ENCODE data around the gene C14orf180. TPM values are rescaled to one million over a fixed set of nuclear protein-coding genes. Genes with fewer than 3 reads are reported as not detected.

C14orf180 gene
- polyA plus RNA-seq, 1 donor (not counting 4 experiments of a cell fraction or from before 2014, with no cell fraction given) = not detected

- H3K27me3 ChIP-seq (ENCODE audit: control insufficient read depth, extremely low read depth, insufficient read depth, low read length) = peaks cover 4% of the 10 kb centered on the region
- no peaks in the 10 kb centered on the region for H3K36me3 ChIP-seq (ENCODE audit: control insufficient read depth in 2 of 2, extremely low read depth in 1 of 2, insufficient read depth in 2 of 2, low read length in 2 of 2)
- dilution Hi-C loops (cut with MboI; ENCODE audit: extremely low pct_ligation_motif_present, low sequenced_read_pairs) = no loop called here
These were observed 19.3 kb downstream of the C14orf180 start for GRCh38 chr14:104598910-104599273.

GRCh38 chr14:104599446-104599845 lies 19.9 kb downstream of the C14orf180 start:
- H3K27me3 ChIP-seq (ENCODE audit: control insufficient read depth, extremely low read depth, insufficient read depth, low read length) = peaks cover 10% of the 10 kb centered on the region
- H3K27ac ChIP-seq (ENCODE audit: control insufficient read depth, insufficient read depth, low read length) = no peak overlapping the region

More at GRCh38 chr14:104598910-104599273, 19.3 kb downstream of the C14orf180 start:
- DNase-seq (ENCODE audit: low read depth, low spot score) (no peak), FAIRE-seq (no peak)
- no peak overlapping the region for H3K4me2 ChIP-seq (ENCODE audit: control insufficient read depth, extremely low read depth, insufficient read depth, low read depth, low read length)
- H3K27ac ChIP-seq (ENCODE audit: control insufficient read depth, insufficient read depth, low read length) = no peak overlapping the region
- H2AFZ ChIP-seq (ENCODE audit: control insufficient read depth, low read length) = no peak overlapping the region
- H4K20me1 ChIP-seq (ENCODE audit: control insufficient read depth, extremely low read depth, insufficient read depth, low read length) = no peaks in the 10 kb centered on the region
- H3K9me3 ChIP-seq (ENCODE audit: control insufficient read depth, low read depth, low read length) = no peaks in the 10 kb centered on the region
- H3K79me2 ChIP-seq (ENCODE audit: control insufficient read depth, insufficient read depth, low read length) = no peaks in the 10 kb centered on the region
- TF ChIP-seq CTCF (optimal IDR thresholded peaks at IDR 0.05 in 1 of 3, IDR thresholded peaks at IDR 0.05 in 1 of 3, conservative IDR thresholded peaks at IDR 0.05 in 1 of 3; ENCODE audit: extremely low read depth in 1 of 3, insufficient read depth in 2 of 3, low read length in 3 of 3) = no peak
- no peak for TF ChIP-seq EZH2 (IDR thresholded peaks at IDR 0.05; ENCODE audit: low read length)
- H3K9ac ChIP-seq (ENCODE audit: control insufficient read depth, extremely low read depth, insufficient read depth, low read length) = no peak overlapping the region
- no peaks in the 10 kb centered on the region for H3K4me1 ChIP-seq (ENCODE audit: control insufficient read depth, extremely low read depth, insufficient read depth, low read length)
- no peaks in the 10 kb centered on the region for H3K9me1 ChIP-seq (ENCODE audit: control insufficient read depth, extremely low read depth, insufficient read depth, low read length)
- H3K4me3 ChIP-seq (ENCODE audit: control insufficient read depth in 2 of 3, extremely low read depth in 1 of 3, insufficient read depth in 2 of 3, low read depth in 1 of 3, low read length in 3 of 3) = no peak overlapping the region

More at GRCh38 chr14:104599446-104599845, 19.9 kb downstream of the C14orf180 start:
- Histone ChIP-seq H3K4me1 (ENCODE audit: control insufficient read depth, extremely low read depth, insufficient read depth, low read length) (no peaks in the 10 kb centered on the region), H3K9ac (ENCODE audit: control insufficient read depth, extremely low read depth, insufficient read depth, low read length) (no peak overlapping the region), H3K79me2 (ENCODE audit: control insufficient read depth, insufficient read depth, low read length) (no peaks in the 10 kb centered on the region), H4K20me1 (ENCODE audit: control insufficient read depth, extremely low read depth, insufficient read depth, low read length) (no peaks in the 10 kb centered on the region), H3K4me3 (ENCODE audit: control insufficient read depth in 2 of 3, extremely low read depth in 1 of 3, insufficient read depth in 2 of 3, low read depth in 1 of 3, low read length in 3 of 3) (no peak overlapping the region), H3K4me2 (ENCODE audit: control insufficient read depth, extremely low read depth, insufficient read depth, low read depth, low read length) (no peak overlapping the region), H3K9me3 (ENCODE audit: control insufficient read depth, low read depth, low read length) (no peaks in the 10 kb centered on the region), H3K36me3 (ENCODE audit: control insufficient read depth in 2 of 2, extremely low read depth in 1 of 2, insufficient read depth in 2 of 2, low read length in 2 of 2) (no peaks in the 10 kb centered on the region), H2AFZ (ENCODE audit: control insufficient read depth, low read length) (no peak overlapping the region), H3K9me1 (ENCODE audit: control insufficient read depth, extremely low read depth, insufficient read depth, low read length) (no peaks in the 10 kb centered on the region)
- DNase-seq (ENCODE audit: low read depth, low spot score) (no peak), FAIRE-seq (no peak)
- TF ChIP-seq CTCF (optimal IDR thresholded peaks at IDR 0.05 in 1 of 3, IDR thresholded peaks at IDR 0.05 in 1 of 3, conservative IDR thresholded peaks at IDR 0.05 in 1 of 3; ENCODE audit: extremely low read depth in 1 of 3, insufficient read depth in 2 of 3, low read length in 3 of 3) = no peak
- TF ChIP-seq EZH2 (IDR thresholded peaks at IDR 0.05; ENCODE audit: low read length) = no peak
- dilution Hi-C loops (cut with MboI; ENCODE audit: extremely low pct_ligation_motif_present, low sequenced_read_pairs) = no loop called here
